COLO829 (cell line): ENCODE data around the gene ENTHD1.

Experiments used
- DNase-seq: peaks from one replicate; pipeline ENCODE4 v3.0.0; 2012; ENCODE audit warnings: low spot score

ENTHD1 gene

GRCh38 chr22:39893526-39893925, at the start of gene ENTHD1:
ENTHD1 (minus strand) TSS chr22:39893760; CDS start chr22:39887748, 6,012 bp downstream.
- DNase-seq: no peak

- no peak for DNase-seq
These were observed 49.8 kb upstream of the ENTHD1 start for GRCh38 chr22:39943337-39943736.

- DNase-seq: no peak
These were observed 49.1 kb upstream of the ENTHD1 start for GRCh38 chr22:39942439-39943230.

DNA sequence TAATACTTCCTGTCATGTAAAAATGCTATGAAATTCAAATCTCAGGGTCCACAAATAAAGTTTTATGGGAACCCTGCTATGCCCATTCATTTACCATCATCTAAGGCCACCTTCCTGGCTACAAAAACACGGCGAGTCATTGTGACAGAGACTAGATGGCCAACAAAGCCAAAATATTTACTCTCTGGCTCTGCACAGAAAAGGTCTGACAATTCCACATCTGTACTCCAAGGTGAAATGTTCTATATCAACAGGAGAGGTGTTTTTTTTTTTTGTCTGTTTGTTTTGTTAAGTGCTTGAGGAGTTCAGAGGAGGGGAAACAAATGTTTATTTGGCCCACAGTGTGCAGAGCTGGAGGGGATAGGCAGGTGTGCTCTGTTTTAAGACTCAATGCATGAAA, 48.0 kb upstream of the ENTHD1 start:
- DNase-seq: no peak

- DNase-seq: no peak
These were observed 47.3 kb upstream of the ENTHD1 start for GRCh38 chr22:39940757-39941305.

GRCh38 chr22:39939830-39940229, 46.3 kb upstream of the ENTHD1 start:
- DNase-seq: no peak

DNA sequence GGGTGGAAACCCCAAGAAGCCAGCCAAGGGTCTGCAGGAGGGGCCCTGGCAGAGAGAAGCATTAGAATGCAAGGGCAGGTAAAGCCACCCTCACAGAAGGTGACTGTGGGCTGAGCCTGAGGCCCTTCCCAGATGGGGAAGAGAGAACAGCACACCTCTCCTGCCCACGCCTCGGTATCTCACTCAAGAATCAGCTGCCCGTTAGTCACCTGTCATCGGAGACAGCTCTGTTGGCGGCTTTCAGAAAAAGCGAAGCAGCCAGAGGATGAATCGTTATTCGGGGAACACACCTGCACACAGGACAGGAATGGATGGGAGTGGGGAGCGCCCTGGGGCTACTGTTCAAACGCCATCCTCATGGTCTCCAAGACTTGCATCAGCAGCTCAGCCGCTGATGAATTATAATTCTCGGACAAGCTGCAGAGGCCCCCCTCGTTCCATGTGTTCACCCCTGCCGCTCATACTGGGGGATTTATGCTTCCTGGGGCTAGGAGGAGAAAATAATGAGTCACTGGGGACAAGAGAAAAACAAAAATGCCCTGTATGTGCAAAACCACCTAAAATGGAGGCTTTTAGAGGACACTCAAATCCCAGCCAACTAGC, 45.0 kb upstream of the ENTHD1 start:
- DNase-seq: no peak

GRCh38 chr22:39937906-39938305, 44.3 kb upstream of the ENTHD1 start:
- DNase-seq: no peak

DNA sequence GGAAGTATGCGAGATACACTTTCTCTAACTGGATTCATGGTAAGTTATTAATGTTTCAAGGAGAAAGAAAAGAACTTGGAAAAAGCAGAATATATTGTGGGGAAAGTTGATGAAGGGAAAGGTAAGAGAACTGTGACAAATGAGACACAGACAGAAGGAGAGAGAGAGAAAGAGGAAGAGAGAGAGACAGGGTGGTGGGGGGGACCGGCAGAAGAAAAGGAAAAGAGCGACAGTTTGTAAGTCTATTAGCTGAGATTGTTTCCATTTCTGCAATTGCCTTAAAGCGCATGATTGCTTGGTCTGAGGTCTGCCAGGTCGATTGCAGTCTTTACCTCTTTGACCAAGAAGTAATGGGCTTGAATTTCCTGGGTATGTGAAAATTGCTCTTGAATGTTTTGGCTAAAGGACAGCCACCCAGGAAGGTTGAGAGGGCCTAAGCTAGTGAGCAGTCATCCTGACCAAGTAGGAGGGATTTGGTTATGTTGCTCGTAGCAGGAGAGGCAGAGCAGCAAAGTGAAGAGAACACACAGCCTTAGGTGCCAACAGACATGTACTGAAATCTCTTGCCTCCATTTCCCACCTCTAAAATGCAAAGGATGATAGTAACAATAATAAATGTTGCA, 43.1 kb upstream of the ENTHD1 start:
- DNase-seq: no peak

DNA sequence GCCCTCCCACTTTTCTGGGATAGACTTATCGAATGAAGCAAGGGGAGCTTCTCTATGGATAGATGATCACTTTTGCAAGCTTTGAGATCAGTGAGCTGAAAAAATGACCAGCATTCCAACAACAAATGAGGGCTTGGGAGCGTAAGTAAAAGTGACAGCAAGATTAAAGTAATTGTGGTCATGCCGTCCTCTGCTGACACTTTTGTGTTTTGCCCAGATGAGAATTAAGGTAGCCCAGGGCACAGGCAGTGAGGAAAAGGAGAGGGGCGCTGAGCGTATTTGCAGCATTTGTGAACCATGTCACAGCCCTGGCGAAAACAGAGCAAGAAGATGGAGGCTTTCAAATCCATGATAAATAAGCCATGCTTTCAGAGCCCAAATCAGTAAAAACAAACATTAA, 42.1 kb upstream of the ENTHD1 start:
- DNase-seq: no peak

- DNase-seq: no peak
These were observed 41.6 kb upstream of the ENTHD1 start for GRCh38 chr22:39935116-39935515.

DNA sequence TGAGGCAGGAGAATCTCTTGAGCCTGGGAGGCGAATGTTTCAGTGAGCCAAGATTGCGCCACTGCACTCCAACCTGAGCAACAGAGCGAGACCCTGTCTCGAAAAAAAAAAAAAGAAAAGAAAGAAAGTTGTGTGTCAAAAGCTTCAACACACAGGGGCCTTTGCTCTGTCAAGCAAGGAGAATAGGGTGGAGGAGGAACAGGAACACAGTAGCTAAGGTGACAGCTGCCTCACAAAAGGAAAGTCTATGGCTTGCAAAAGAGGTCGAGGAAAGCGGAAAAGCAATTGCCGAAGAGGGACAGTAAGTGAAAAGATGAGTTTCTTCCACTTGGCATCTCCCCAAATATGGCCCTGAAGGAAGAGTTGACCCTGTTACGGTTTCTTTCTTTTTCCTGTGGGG, 40.2 kb upstream of the ENTHD1 start:
- DNase-seq: no peak

DNA sequence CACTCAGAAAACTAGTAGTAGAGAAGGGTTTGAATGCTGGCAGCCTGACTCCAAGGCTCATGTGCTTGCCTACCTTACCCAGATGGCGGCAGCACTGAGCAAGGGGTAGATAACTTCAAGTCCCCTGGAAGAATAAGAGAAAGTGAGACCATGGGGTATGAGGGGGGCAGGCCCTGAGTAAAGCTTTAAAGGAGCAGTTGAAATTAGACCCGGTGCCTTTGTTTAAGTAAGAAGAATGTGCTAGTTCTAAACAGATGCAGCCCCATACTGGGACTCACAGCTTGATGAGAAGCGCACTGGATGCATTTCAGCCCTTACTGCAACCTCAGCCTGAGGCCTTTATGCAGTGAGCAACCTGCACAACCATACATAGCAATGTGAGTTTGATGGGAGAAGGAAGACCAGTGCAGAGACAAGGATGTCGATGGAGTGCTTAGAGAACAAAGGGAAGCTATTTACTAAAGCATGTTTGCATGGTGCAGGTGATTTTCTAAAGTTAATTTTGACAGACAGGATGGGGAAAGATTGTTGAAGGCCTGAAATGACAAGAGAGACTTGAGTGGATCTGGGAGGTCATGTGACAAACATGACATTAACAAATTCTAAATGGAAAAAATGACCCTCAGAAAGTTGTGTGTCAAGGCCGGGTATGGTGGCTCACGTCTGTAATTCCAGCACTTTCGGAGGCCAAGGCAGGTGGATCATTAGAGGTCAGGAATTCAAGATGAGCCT, 39.5 kb upstream of the ENTHD1 start:
- DNase-seq: peak; percentile 63

DNA sequence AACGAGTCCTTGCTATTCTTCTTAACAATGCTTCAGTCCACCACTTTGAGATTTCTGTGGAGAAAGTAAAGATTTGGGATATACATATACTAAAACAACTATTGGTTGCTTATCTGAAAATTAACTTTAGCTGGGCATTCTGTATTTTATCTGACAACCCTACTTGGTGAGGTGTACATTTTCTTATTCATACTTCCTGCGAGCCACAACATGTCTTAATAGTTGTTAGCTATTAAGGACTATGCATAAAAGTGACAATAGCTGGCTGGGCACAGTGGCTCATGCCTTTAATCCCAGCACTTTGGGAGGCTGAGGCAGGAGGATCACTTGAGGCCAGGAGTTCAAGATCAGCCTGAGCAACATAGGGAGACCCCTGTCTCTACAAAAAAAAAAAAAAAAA, 38.6 kb upstream of the ENTHD1 start:
- DNase-seq: no peak

DNA sequence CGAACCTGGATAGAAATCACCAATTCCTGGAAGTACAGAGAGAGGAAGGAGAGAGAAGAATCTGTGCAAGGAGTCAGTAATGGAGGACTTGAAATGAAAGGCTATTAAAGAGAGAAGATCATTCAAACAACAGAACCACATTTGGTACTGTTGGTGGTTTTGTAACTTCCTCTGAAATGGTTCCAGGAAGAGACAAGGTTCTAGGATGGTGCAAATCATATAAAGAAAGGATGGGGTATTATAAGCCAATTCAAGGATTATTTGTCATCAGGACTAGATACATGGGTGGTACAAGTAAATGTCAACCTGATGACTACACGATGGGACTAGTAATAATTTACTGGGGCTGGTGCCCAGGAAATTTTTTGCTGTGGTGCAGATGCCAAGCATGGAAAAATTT, 37.7 kb upstream of the ENTHD1 start:
- DNase-seq: no peak

- DNase-seq: peak; percentile 66
These were observed 35.3 kb upstream of the ENTHD1 start for GRCh38 chr22:39928536-39929520.

DNA sequence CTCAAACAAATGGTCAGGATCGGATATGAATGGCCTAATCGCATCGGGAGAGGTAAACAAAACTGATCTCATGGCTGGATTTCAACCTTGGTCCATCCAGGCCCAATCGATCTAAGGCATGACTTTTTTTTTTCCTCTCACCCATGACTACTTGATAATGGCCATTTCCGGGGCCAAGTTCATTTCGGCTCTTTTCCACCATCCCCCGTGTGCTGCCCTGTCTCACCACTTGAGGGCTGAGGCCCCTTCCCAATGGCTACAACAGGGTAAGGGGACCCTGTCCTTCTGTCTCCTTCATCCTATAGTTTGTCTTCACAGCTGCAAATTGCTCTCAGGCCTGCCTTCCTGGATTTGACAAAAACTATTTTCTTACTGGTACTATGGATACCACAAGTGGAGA, 34.0 kb upstream of the ENTHD1 start:
- no peak for DNase-seq

GRCh38 chr22:39926753-39927152, 33.2 kb upstream of the ENTHD1 start:
- DNase-seq: no peak

DNA sequence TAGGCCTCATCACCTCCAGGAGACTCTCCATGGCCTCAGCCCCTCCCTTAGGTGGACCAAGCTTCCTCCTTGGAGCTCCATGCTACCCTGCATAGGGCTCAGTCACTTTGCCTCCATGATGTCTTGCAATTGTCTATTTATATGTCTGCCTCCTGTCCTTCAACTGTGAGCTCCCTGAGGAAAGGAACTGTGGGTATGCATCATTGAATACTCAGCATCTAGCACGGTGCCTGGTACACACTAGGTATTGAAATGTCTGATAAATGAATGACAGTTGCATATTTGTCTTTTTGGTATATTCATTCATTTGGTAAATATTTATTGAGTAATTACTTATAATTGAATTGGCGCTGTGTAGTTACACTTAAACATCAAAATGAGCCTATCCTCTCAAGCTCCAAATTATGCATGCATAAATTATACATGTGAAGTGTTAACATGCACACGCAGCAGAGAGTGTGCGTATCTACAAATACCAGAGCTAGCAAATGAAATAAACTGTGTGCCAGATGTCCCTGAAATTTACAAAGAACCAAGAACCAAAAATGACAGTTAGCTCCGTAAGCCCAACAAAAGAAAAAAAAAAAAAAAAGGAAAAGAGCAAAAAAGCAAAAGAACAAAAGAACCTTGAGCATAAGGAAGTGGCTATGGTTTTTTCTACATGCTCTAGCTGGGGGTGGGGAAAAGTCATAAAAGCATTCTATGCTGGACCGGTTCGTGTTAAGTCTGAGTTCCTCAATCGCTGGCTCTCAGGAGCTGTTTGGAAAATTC, 32.5 kb upstream of the ENTHD1 start:
- no peak for DNase-seq

DNA sequence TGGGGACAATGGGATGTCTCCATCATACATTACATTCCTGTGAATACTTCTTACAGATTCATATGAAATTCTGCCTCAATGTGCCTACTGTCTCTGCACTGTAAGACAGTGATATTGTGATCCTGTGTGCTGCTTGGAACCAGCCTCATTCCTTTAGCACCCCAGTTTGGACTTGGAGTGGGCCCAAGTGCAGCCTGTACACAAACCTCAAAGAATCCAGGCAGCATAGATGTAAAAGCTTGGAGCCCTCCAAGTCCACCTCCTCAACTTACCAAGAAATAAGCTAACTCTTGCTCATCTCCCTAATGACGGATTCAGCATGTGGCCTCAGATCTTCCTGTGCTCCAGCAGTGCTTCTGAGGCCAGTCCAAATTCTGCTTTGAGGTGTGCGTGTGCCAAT, 31.7 kb upstream of the ENTHD1 start:
- no peak for DNase-seq
